Melanocyte of skin (primary cell): Measurements from ENCODE around the gene BMPR1A. TPM values are rescaled to one million over a fixed set of nuclear protein-coding genes. Genes with fewer than 3 reads are reported as not detected.

Source experiments
- small RNA-seq, 2 donors: library from RNA; depleted of rRNA; stranded (forward); fragments of <200 nt; gene quantifications; one replicate each; pipeline ENCODE3, GENCODE V24; 2012
- total RNA-seq, 2 donors: library from RNA; depleted of rRNA; stranded (reverse); fragments of >200 nt; gene quantifications; 2 replicates each; pipeline ENCODE4 v1.2.3, GENCODE V29; 2012

Gene BMPR1A
- 10 to 100 TPM; 38.5 to 47.0 TPM for total RNA-seq

DNA sequence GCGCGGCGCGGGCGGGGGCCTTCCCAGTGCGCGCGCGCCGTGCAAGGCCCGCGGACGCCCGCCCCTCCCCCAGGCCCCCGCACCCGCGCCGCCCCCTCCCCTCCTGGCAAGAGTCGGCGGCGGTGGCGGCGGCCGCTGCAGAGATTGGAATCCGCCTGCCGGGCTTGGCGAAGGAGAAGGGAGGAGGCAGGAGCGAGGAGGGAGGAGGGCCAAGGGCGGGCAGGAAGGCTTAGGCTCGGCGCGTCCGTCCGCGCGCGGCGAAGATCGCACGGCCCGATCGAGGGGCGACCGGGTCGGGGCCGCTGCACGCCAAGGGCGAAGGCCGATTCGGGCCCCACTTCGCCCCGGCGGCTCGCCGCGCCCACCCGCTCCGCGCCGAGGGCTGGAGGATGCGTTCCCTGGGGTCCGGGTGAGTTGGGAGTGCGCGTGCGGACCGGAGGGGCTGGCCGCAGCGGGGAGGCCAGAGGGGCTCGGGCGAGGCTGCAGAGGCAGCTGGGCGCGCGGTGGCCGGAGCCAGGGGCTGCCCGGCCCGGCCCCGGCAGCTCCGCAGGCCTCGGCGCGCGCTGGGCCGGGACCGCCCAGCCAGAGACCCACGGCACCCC is at the start of gene BMPR1A:
TSS of gene BMPR1A (plus strand) at position 109 of the 602 bp plus-strand sequence. CDS start 119,400 bp downstream, outside the sequence.

DNA sequence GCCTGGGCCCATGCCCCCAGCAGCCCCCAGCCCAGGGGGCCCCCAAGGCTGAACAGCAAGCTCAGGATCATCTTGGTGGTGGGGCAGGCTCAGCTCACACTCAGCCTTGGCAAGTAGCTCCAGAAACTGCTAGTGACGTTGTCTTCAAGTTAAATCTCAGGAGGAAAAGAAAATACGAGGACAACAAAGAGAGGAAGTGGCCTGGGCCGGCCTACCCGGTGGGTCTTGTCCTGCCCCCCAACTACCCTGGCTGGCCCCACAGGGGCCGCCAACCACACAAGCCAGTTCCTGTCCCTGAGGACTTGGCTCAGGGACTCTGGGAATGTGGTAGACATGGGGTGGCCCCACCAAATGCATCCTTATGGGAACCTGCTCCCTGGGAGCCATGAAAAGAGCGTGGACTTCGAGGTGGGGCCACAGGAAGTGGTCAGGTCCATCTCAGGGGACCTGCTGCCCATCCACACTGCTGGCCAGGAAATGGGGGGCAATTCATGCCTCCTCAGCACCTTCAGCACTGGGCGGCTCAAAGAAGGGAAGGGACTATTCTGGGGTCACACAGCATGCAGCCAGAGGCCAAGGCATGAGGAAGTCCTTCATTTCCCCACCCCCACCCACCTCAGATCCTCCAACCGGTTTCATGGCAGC is 201.2 kb downstream of the BMPR1A start, which contains the start of gene MMRN2:
TSS of gene MMRN2 (minus strand) at position 145 of the 645 bp plus-strand sequence. CDS start at position 71, 74 bp downstream.

DNA sequence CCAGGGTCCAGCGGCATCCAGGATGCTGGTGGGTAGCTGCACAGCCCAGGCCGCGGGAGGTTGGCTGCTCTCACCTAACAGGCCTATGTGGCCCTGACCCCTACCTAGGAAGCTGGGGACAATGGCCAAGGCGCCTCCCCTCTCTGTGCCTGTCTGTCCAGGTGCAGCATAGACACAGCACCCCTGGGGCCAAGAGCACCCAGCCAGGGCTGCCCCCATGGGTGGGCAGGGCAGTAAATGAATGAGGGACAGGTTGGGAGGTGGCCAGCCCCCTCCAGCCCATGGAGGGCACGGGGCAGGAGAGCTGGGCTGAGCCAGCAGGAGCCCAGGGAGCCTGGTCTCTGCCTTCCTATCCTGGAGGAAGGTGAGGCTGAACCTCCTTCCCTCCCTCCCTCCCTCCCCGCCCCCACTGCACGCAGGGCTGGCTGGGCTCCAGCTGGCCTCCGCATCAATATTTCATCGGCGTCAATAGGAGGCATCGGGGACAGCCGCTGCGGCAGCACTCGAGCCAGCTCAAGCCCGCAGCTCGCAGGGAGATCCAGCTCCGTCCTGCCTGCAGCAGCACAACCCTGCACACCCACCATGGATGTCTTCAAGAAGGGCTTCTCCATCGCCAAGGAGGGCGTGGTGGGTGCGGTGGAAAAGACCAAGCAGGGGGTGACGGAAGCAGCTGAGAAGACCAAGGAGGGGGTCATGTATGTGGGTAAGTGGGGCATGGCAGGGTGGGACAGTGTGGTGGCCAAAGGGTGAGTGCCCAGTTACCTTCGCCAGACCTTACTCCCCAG is 201.9 kb downstream of the BMPR1A start, which contains the start of gene SNCG:
TSS of gene SNCG (plus strand) at position 484 of the 785 bp plus-strand sequence. CDS start at position 583, 99 bp downstream.

GRCh38 chr10:86968271-86968993 is 212.0 kb downstream of the BMPR1A start, which contains the start of gene ADIRF:
Gene ADIRF, plus strand, starts transcription at chr10:86968482. Its CDS starts 63 bp downstream, at chr10:86968545.

Small RNA genes lying within 50 kb of the gene (small RNA-seq; reads per million reads assigned to genes)
- 1.8 to 2.7 reads per million in 2 donors for gene RNU1-19P

Other genes with a start within 250 kb of the BMPR1A start
- gene WAPL, start 234.8 kb upstream of the BMPR1A start, total RNA-seq: 10 to 100 TPM; 30.6 to 47.6 TPM
- gene OPN4, start 102.1 kb upstream of the BMPR1A start, total RNA-seq: not detected
- gene LDB3, start 88.1 kb upstream of the BMPR1A start, total RNA-seq: 1 to 10 TPM; 1.0 to 1.7 TPM
- under 1 TPM; 0.69 to 1.00 TPM for gene MMRN2, start 201.0 kb downstream of the BMPR1A start, total RNA-seq
- not detected for gene SNCG, start 202.0 kb downstream of the BMPR1A start, total RNA-seq
- not detected for gene ADIRF, start 211.9 kb downstream of the BMPR1A start, total RNA-seq